Measurements from ENCODE around the gene NR2F1-AS1. TPM values are rescaled to one million over a fixed set of nuclear protein-coding genes. Genes with fewer than 3 reads are reported as not detected.
"Not testable (repeated sequence)": the region's sequence is repeated elsewhere in the genome, so short reads cannot be mapped to it uniquely, and the experiment has no call there.

Gene NR2F1-AS1
- total RNA-seq, 2 experiments from 2014 or later: not detected

DNA sequence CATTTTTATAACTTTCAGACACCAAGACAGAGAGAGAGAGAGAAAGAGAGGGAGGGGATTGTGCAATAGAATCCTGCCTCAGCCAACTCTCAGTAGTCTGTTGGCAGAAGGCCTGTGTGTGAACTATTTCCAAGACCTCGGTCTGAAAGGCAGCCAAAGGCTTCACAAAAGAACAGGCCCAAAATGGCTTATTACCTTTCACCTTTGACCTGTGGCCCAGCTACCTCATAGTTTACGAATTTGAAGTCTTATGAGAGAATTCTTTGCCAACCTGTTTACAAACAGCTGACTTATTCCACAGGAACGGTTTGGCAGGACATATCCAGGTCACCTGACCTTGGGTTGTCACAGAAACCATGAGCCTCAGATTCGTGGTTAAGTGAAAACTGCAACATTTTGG lies 48.6 kb downstream of the NR2F1-AS1 start:
- H3K79me2 ChIP-seq (ENCODE audit: insufficient read depth, low read depth, low read length): no peaks in the 10 kb centered on the region
- no peak for TF ChIP-seq EZH2phosphoT487 (IDR thresholded peaks at IDR 0.05; ENCODE audit: borderline replicate concordance, low read depth, low read length)
- TF ChIP-seq, protein P1, sequence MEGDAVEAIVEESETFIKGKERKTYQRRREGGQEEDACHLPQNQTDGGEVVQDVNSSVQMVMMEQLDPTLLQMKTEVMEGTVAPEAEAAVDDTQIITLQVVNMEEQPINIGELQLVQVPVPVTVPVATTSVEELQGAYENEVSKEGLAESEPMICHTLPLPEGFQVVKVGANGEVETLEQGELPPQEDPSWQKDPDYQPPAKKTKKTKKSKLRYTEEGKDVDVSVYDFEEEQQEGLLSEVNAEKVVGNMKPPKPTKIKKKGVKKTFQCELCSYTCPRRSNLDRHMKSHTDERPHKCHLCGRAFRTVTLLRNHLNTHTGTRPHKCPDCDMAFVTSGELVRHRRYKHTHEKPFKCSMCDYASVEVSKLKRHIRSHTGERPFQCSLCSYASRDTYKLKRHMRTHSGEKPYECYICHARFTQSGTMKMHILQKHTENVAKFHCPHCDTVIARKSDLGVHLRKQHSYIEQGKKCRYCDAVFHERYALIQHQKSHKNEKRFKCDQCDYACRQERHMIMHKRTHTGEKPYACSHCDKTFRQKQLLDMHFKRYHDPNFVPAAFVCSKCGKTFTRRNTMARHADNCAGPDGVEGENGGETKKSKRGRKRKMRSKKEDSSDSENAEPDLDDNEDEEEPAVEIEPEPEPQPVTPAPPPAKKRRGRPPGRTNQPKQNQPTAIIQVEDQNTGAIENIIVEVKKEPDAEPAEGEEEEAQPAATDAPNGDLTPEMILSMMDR (conservative IDR thresholded peaks at IDR 0.05; ENCODE audit: low read length): no peak
- no peak overlapping the region for H3K27ac ChIP-seq (ENCODE audit: low read depth, low read length, poor library complexity, severe bottlenecking)
- H3K9me2 ChIP-seq (ENCODE audit: insufficient read depth, low read length): no peaks in the 10 kb centered on the region
- H3K4me1 ChIP-seq (ENCODE audit: insufficient read depth, low read length, poor library complexity, severe bottlenecking): no peaks in the 10 kb centered on the region
- no TSS peak for BruUV-seq (replicated peaks)
- H2AFZ ChIP-seq (ENCODE audit: low read length): no peak overlapping the region
- no peak for DNase-seq (ENCODE audit: low spot score)
- ChIA-PET POLR2A (interaction anchor here (0.7 kb wide), 1 partner anchor 36 kb away, joined by 3 read pairs; no protein-coding TSS in a partner anchor), CTCF (ENCODE audit: unreplicated experiment) (no interaction called here)
- H3K4me2 ChIP-seq (ENCODE audit: low read length): no peak overlapping the region
- intact Hi-C loops (cut with micrococcal nuclease; ENCODE audit: unreplicated experiment): no loop called here
- H3K36me3 ChIP-seq (ENCODE audit: insufficient read depth, low read length): no peaks in the 10 kb centered on the region
- H3K9me3 ChIP-seq (ENCODE audit: low read length): no peaks in the 10 kb centered on the region
- H4K20me1 ChIP-seq (ENCODE audit: insufficient read depth, low read length): no peaks in the 10 kb centered on the region
- H3K4me3 ChIP-seq (ENCODE audit: low read depth, low read length, poor library complexity, severe bottlenecking): no peak overlapping the region

DNA sequence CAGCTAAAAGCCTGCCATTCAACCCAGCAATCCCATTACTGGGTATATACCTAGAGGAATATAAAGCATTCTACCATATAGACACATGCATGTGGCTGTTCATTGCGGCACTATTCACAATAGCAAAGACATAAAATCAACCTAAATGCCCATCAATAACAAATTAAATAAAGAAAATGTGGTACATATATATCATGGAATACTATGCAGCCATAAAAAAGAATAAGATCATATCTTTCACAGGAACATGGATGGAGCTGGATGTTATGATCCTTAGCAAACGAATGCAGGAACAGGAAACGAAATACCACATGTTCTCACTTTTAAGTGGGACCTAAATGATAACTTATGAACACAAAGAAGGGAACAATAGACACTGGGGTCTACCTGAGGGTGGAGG lies 59.2 kb downstream of the NR2F1-AS1 start:
- H3K4me2 ChIP-seq (ENCODE audit: low read length); BruUV-seq (replicated peaks); DNase-seq (ENCODE audit: low spot score); POLR2A ChIA-PET; CTCF ChIA-PET (ENCODE audit: unreplicated experiment); H3K27ac ChIP-seq (ENCODE audit: low read depth, low read length, poor library complexity, severe bottlenecking); H4K20me1 ChIP-seq (ENCODE audit: insufficient read depth, low read length); H3K79me2 ChIP-seq (ENCODE audit: insufficient read depth, low read depth, low read length); H3K9me2 ChIP-seq (ENCODE audit: insufficient read depth, low read length); H3K36me3 ChIP-seq (ENCODE audit: insufficient read depth, low read length); intact Hi-C loops (cut with micrococcal nuclease; ENCODE audit: unreplicated experiment); H3K4me1 ChIP-seq (ENCODE audit: insufficient read depth, low read length, poor library complexity, severe bottlenecking); H3K4me3 ChIP-seq (ENCODE audit: low read depth, low read length, poor library complexity, severe bottlenecking); H2AFZ ChIP-seq (ENCODE audit: low read length); H3K9me3 ChIP-seq (ENCODE audit: low read length): not testable (repeated sequence)

DNA sequence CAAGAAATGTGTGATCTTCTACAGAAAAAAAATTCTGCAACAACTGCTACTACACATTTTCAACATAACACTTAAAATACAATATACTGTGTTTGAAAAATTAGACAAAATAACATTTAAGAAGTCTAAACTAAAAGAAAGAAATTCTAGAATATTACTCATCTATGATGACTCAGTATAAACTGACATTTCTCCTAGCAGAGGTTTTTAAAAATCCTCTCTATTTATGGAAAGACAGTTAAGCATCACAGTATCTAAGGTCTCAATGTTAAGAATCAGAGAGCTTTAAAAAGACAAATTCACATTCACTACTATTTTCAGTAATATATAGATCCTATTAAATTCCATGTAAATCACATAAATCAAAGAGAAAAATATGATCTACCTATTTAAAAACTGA lies 61.3 kb downstream of the NR2F1-AS1 start:
- Histone ChIP-seq H3K36me3 (ENCODE audit: insufficient read depth, low read length) (no peaks in the 10 kb centered on the region), H3K4me1 (ENCODE audit: insufficient read depth, low read length, poor library complexity, severe bottlenecking) (no peaks in the 10 kb centered on the region), H2AFZ (ENCODE audit: low read length) (no peak overlapping the region), H3K9me3 (ENCODE audit: low read length) (no peaks in the 10 kb centered on the region), H4K20me1 (ENCODE audit: insufficient read depth, low read length) (no peaks in the 10 kb centered on the region), H3K4me2 (ENCODE audit: low read length) (no peak overlapping the region), H3K79me2 (ENCODE audit: insufficient read depth, low read depth, low read length) (no peaks in the 10 kb centered on the region), H3K9me2 (ENCODE audit: insufficient read depth, low read length) (no peaks in the 10 kb centered on the region), H3K27ac (ENCODE audit: low read depth, low read length, poor library complexity, severe bottlenecking) (no peak overlapping the region), H3K4me3 (ENCODE audit: low read depth, low read length, poor library complexity, severe bottlenecking) (no peak overlapping the region)
- no TSS peak for BruUV-seq (replicated peaks)
- ChIA-PET POLR2A (no interaction called here), CTCF (ENCODE audit: unreplicated experiment) (no interaction called here)
- no peak for TF ChIP-seq EZH2phosphoT487 (IDR thresholded peaks at IDR 0.05; ENCODE audit: borderline replicate concordance, low read depth, low read length)
- TF ChIP-seq, protein P1 (conservative IDR thresholded peaks at IDR 0.05; ENCODE audit: low read length): no peak
- no peak for DNase-seq (ENCODE audit: low spot score)
- intact Hi-C loops (cut with micrococcal nuclease; ENCODE audit: unreplicated experiment): no loop called here

Data from OCI-LY7 (cell line).